HTERT RPE-1 (cell line): Measurements from ENCODE around the gene KPNA1.

Experiments
- in situ Hi-C: fragments of 300-500 bp; cut with MboI; formaldehyde crosslinking; loops from 4 replicates; pipeline ENCODE4 v1.14.3; 2020; ENCODE audit warnings: low sequenced_read_pairs

The KPNA1 gene

DNA sequence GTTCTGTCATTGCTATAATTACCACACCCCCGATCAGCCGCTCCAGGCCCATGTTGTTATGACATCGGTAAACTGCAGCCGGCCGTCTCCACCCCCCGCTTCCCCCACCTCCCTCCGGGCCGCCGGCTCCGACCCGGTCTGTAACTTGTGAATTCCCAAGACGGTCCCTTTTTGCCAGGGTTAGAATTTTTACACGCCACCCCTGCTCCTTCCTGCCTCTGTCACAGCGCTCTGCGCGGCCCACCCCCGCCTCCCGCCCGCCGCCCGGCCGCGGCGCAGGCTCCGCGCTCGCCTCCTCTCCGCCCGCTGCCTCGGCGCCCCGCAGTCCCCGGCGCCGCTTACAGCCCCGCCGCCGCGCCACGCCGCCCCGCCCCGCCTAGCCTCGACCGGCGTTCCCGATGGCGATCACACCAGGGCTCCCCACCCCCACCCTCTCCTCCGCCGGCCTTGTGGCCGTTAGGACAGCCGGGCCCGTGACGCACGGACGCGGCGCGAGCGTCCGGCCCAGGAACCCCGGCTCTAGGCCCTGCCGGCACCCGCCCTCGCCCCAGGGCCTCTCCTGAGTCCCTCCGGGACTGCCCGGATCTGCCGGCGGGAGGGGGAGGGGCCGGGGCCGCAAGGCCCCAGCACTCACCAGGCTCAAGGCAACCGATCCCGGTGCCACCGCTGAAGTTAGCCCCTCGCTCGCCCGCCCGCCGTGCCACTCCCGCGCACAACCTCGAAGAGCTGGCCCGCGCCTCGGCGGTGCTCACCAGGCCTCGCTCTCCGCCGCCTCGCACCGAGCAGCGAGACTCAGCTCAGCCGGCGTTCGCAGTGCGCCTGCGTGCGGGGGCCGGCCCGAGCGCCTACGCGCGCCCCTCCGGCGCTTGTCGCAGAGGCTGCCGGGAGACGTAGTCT is at the start of gene KPNA1:
KPNA1 (minus strand) TSS at position 817 of the 897 bp plus-strand sequence. CDS start 18,374 bp downstream, outside the sequence.
- in situ Hi-C loops = no loop called here

DNA sequence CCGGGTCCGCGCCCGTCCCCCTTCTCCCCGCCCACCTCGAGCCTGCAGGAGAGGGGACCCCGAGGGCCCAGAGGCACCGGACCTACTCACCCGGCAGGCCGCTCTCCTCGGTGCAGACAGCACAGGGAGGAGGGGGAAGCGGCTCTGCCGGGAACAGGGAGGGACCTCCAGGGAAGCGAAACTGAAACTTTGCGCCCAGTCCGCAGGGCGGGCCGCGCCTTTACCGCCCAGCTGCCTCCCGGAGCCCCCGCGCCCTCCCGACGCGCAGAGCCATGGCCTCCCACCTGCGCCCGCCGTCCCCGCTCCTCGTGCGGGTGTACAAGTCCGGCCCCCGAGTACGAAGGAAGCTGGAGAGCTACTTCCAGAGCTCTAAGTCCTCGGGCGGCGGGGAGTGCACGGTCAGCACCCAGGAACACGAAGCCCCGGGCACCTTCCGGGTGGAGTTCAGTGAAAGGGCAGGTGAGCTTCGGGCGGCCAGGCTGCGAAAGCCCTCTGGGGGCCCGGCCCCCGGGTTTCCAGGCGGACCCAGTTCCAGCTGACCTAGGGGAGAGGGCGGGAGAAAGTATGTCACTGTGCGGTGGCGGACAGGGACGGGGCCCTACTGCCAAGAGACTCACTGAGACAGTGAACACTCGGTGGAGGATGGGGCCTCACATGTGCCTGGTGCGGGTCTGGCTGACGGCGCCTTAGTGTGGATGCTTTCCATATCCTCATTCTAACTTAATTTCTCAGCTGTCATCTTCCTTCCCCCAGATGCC is 49.6 kb upstream of the KPNA1 start, which contains the start of the genes DTX3L and PARP9:
DTX3L (plus strand) TSS at position 184 of the 758 bp plus-strand sequence; CDS start at position 273, 89 bp downstream.
PARP9 (minus strand) TSS at position 146 of the 758 bp plus-strand sequence. CDS start 4,680 bp downstream, outside the sequence.
- in situ Hi-C loops = no loop called here

DNA sequence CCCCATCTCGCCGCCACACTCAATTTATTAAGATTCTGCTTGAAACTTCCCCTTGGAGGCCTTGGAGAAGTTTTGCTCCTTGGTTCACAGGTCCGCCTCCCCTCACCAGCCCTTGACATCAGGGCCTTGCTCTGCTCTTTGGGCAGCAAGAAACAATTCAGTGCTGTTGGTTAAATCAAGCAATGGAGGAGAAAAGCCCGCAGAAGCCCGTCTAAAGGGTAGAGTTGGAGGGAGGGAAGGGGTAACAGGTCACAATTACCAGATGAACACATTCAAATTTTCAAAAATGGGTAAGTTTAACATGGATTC is 48.9 kb upstream of the KPNA1 start:
- in situ Hi-C loops = no loop called here

DNA sequence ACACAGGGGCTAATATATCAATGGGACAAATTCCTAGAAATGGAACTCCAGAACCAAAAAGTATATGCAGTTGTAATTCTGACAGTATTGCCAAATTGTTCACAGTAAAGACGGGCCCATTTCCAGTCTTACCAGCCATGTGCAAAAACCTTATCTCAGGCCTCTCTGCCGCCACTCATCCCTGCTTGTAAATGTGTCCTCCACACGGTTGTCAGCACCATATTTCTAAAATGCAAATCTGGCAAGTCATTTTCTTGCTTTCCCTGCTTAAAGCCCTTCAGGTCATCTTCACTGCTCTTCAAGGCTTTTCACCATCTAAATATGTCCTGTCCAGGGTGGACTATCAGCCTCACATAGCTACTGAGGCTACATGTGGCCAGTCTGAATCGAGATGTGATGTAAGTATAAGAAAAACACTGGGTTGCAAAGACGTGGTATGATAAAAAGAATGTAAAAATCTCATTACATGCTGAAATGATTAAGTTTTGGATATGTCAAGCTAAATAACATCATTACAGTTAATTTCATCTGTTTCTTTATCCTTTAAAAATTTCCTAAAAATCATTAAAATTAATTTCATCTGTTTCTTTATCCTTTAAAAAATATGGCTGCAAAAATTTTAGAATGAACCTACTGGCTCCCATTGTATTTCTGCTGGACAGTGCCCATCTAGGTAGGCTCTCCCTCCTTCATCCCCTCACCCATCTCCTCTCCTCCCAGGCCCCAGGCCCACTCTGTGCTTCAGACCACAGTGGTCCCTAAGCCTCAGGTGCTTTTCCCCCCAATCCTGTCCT is 48.4 kb upstream of the KPNA1 start:
- in situ Hi-C loops = no loop called here

DNA sequence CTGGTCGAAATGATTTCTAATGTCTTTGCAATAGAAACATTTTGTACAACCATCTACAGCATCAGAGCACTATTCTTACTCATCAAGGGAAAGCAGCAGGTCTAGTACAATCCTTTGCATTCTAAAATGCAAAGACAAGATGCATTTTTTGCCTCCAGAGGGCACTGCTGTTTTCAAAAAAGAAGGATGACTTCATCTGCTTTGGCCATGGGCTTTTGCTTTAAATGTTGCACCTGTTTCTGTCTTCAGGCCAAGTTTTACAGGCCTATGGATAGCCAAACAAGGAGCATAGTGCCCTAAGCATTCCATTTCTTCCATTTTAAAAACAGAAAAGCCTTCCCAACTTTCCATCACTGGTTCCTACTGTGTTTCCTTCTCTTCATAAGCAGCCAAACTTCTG is 45.9 kb upstream of the KPNA1 start:
- in situ Hi-C loops = no loop called here

DNA sequence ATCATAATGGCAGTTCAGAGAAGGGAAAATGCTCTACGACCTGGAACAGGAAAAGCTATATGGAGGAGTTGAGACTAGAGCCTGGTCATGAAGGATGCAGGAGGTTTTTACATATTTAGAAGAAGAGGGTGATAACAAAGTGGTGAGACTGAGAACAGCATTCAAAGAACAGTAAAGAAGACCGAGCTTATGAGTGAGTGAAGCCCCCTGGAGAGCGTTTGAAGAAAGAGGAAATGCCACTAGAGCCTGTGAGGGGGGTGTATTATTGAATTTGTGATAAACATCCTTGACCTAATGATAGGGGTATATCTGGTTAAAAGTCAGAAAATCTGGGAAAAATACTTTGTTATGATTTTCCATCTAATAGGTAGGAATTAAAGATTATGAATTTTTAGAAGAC is 45.2 kb upstream of the KPNA1 start:
- in situ Hi-C loops = no loop called here

DNA sequence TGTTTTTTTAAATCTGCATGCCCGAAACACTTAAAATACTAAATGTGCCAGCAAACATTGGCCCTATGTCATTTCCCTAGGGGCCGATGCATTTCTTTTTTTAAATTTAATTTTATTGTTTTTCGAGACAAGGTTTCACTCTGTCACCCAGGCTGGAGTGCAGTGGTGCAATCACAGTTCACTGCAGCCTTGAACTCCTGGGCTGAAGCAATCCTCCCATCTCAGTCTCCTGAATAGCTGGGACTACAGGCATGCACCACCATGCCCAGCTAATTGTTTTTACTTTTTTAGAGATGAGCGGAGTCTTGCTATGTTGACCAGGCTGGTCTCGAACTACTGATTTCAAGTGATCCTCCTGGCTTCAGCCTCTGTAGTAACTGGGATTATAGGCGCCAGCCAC is 43.9 kb upstream of the KPNA1 start:
- in situ Hi-C loops = no loop called here

DNA sequence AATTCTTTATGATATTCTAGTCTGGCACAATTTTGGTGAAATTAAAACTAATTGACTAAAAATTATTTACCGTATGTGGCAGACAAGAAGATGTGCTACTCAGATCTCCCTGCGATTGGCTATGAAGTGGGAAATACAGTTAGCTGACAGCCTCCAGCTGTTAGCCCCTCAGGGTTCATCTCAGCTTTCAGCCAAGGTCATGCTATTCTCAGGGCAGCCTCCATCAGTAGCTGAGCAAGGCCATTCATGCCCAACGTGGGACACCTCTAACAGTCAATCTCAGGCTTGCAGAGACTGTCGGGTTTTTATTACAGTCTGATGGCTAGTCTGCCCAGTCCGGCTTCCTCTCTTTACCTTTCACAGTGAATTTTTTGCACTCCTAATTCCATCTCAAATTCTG is 42.6 kb upstream of the KPNA1 start:
- in situ Hi-C loops = no loop called here

DNA sequence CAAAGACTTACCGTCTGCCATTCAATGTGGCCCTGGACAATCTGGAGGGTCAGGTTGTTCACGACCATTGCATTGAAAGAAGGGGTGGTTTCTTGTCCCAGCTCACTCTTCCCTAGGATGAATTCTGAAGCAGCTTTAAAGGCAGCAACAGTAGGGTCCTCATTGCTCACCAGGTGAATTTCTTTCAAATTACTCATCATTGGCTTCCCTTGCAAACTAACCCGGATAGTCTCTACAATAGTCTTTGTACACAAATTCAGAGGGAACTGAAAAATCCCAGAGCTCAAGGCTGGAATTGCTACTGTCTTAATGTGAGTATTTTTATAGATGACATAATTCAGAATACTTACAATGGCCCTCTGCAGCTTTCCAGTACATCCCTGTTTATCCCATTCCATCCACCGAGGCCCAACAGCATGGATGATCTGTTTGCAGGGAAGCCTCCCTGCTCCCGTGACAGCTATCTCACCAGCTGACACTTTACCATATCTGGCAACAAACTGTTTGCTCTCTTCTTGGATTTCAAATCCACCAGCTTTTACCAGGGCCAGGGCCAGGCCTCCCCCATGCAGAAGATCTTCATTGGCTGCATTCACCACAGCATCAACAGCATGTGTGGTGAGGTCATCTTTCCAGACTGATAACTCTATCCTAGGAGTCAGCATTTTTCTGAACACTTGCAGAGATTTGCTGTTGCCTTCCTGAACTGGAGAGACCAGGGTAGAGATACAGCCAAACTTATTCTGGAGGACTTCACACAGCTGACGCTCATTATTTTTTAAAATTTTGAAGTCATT is 40.7 kb upstream of the KPNA1 start:
- in situ Hi-C loops = no loop called here

DNA sequence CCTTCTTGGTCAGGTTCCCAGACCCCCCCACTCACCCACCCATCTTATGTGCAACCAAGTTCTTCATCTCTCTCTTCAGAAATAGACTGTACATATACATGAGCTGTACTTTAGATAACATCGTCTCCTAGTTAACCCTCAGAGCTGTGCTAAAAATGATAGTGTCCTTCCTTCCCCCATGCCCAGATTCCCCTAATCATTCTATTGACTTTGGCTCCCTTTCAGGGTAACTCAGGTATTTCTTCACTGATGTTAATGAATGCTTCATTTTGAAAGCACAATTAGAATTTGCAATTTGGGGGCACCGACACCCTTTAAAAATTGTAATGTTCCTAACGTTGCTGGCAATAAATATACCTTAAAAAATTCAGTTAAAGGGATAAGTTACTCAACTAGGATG is 38.4 kb upstream of the KPNA1 start:
- in situ Hi-C loops = no loop called here

DNA sequence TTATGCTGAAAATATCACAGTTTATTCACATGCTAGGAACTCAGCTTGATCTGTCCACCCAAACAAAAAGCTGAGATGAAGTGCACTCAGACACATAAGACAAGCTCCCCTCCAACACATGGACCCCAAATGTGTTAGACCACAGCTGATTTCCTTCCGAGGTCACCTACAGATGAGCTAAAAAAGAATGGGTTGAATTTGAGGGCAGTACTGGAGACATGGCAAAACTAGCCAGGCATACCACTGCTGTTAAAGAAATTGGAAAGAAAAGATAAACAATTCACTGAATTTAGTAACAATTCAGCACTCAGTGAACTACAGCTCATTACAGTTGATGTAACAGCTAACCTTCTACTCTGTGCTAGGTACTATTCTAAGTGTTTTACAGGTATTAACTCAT is 33.9 kb upstream of the KPNA1 start:
- in situ Hi-C loops = no loop called here

DNA sequence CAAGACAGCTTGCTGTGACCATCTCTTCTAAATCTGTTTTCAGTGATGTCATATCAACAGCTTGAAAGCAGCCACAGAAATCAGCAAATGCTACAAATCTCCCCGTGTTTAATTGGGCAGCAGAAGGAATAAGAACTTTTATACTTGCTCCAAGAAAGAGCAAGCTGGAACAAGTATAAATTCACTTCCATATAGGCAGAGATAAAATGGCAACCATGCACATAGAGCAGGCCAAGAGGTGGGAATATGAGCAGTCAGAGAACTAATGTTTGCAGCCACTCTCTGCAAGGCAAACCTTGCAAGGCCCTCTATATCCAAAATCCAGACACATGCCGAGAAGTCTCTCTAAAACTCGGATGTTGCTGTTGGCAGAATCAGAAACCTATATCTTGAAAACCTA is 33.3 kb upstream of the KPNA1 start:
- in situ Hi-C loops = no loop called here

DNA sequence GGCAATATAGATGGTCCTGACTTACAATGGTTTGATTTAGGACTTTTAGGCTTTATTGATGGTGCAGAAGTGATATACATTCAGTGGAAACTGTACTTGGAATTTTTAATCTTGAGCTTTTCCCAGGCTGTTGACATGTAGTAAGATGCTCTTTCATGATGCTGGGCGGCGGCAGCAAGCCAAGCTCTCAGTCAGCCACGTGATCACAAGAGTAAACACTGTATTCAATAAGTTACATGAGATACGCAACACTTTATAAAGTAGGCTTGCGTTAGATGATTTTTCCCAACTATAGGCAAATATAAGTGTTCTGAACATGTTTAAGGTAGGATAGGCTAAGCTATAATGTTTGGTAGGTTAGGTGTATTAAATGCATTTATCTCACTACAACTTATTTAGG is 31.4 kb upstream of the KPNA1 start:
- in situ Hi-C loops = no loop called here

DNA sequence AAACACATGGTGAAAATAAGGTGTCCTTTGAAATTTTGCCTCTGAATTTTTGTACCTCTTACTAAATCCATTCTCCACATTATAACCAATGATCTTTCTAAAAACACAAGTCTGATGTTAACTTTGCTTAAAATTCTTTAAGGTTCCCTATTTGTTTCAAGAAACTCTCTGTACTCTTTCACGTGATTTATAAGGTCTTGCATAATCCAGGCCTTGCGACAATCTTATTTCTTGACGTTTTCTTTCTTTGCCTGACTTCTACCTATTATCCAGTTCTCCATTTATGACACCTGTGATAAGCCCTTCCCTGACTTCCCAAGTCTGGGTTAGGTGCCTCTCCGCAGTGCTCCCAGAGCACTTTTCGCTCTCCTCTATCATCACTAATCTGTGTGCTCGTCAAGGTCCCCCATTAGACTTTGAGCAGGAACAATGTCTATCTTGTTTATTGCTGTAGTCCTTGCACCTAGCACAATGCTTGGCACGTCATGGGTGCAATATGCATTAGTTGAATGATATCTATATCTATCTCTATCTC is 24.3 kb upstream of the KPNA1 start:
- in situ Hi-C loops = no loop called here

DNA sequence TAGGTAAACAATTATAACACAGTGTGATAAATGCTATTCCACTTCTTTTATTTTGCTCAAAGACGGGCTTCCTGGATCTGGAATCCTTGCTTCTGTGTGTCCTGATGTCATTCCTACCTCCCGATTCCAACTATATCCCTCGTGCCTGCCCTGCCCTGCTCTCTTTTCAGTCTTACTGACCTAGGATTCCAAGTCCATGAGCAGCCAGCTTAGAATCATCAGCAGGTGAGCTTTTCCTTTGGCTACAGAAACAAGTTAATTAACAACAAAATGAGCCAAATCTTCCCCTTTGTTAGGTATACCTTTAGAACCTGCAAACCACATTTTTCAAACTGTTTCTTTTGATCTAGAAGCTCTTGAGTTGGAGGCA is 21.9 kb upstream of the KPNA1 start:
- in situ Hi-C loops = no loop called here

DNA sequence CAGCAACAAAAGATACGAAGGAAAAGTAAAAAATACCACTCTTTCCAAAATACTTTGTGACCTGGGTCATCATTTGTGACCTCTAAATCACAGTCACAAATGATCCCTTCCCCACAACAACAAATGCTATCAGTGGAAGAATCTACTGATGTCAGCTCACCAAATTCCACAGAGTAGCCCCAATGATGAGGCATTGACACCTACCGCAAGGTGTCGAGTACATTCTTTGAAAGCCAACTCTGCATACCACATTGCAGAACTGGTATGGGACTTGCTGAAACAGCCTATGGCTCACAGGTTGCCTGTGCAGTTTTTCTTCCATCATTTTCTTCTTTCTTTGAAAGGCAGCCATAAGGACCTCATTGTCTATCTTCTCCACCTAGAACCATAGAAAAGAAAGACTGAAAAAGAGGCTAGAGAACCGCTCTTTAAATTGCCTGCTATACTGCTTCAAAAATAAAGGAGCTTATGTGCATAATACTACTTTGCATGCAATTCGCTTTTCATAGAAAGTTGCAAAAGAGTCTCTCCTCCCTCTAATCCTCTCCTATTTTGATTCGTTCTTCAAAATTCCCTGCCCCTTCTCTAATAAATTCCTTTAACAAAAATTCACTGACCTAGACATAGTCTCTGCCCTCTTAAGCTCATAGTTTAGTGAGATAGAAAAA is 21.4 kb upstream of the KPNA1 start:
- in situ Hi-C loops = no loop called here

DNA sequence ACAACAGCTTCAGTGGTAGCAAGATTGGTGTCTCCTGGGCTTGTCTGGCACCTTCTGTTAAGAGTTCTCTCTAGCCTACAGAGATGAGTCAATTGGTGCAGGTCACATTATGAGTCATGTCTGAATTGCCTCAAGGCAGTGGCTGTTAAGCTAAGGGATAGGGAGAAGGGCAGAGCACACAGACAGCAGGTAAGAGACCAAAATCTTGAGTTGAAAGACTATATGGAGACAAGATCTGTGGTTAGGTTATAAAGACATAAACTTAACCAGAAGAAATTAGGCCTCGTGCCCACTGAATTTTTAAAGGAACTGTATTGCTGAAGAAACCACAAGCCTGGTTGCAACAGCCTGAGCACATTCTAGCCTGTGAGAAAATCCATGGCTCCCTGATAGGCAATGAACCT is 19.2 kb upstream of the KPNA1 start:
- in situ Hi-C loops = no loop called here

DNA sequence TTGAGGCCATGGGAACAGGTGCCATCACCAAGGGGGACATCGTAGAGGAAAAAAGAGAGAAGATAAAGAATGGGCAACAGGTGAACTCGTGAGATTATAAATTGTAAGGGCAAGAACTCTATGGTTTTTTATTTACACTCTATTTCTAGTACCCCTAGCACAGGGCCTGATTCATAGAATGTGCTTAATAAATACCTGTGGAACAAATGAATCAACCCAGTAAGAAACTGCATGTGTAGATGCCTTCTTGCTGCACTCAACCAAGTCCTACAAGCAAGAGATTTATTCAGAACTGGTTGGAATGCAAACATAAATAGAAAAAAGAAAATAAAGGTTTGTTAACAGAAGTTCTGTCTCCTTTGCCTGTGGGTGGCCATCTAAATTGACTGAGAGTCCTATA is 18.7 kb upstream of the KPNA1 start:
- in situ Hi-C loops = no loop called here

DNA sequence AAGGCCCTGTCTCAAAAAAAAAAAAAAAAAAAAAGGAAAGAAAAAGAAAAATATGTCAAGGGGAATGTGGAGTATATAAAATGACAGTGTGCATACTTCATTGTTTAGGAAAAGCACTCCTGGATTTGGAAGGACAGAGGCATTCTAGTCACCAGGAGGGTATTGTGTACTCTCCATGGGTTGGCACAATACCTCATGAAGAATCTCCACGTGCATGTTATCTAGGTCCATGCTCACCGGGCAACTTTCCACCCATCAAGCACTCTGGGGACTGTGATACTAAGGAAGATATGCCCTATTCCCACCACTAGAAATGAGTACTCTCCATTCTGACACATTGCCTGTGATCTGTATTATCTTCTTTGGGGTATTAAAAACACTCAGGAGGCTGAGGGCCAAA is 15.4 kb upstream of the KPNA1 start:
- in situ Hi-C loops = no loop called here

DNA sequence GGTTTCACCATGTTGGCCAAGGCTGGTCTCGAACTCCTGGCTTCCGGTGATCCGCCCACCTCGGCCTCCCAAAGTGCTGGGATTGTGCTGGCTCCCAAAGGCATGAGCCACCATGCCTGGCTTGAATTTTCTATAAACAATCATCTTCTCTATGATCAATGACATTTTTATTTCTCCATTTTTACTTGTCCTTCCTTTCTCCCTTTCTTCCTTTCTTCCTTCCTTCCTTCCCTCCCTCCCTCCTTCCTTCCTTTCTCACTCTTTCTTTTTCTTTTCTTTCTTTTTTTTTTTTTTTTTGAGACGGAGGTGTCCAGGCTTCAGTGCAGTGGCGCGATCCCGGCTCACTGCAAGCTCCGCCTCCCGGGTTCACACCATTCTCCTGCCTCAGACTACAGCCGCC is 8.6 kb upstream of the KPNA1 start:
- in situ Hi-C loops = no loop called here
